H9 (cell line): ENCODE measurements around the gene KHK. TPM values are rescaled to one million over a fixed set of nuclear protein-coding genes. Genes with fewer than 3 reads are reported as not detected.

Experiments
- DNase-seq: peaks from one replicate; pipeline ENCODE4 v3.0.0-alpha.2; 2017
- H2AFZ ChIP-seq: one replicate; pipeline ENCODE4 v1.6.1; 2013; ENCODE audit warnings: mild to moderate bottlenecking, low read length, control low read depth, moderate library complexity
- H2AK5ac ChIP-seq: 2 replicates; pipeline ENCODE4 v1.6.1; 2013; ENCODE audit warnings: low read length, control low read depth, mixed read lengths; ENCODE audit not compliant: insufficient read length
- H2BK120ac ChIP-seq: one replicate; pipeline ENCODE4 v1.6.1; 2013; ENCODE audit warnings: low read depth, mild to moderate bottlenecking, low read length, control low read depth, inconsistent platforms; ENCODE audit not compliant: poor library complexity, severe bottlenecking
- H2BK12ac ChIP-seq: 2 replicates; pipeline ENCODE4 v1.6.1; 2013; ENCODE audit warnings: low read length, control low read depth, mixed read lengths, low read depth; ENCODE audit not compliant: insufficient read length
- H2BK15ac ChIP-seq: 2 replicates; pipeline ENCODE4 v1.6.1; 2013; ENCODE audit warnings: low read depth, low read length, control low read depth
- H2BK20ac ChIP-seq: one replicate; pipeline ENCODE4 v1.6.1; 2013; ENCODE audit warnings: low read depth, mild to moderate bottlenecking, low read length, control low read depth, inconsistent platforms; ENCODE audit not compliant: poor library complexity, severe bottlenecking
- H2BK5ac ChIP-seq: 2 replicates; pipeline ENCODE4 v1.6.1; 2013; ENCODE audit warnings: low read length, control low read depth, mixed read lengths; ENCODE audit not compliant: insufficient read length
- H3K14ac ChIP-seq: 2 replicates; pipeline ENCODE4 v1.6.1; 2013; ENCODE audit warnings: low read length, control low read depth; ENCODE audit not compliant: insufficient read depth
- H3K18ac ChIP-seq: 2 replicates; pipeline ENCODE4 v1.6.1; 2013; ENCODE audit warnings: low read depth, mild to moderate bottlenecking, mixed read lengths, low read length, control low read depth; ENCODE audit not compliant: insufficient read length
- H3K23ac ChIP-seq: 2 replicates; pipeline ENCODE4 v1.6.1; 2013; ENCODE audit warnings: low read length, control low read depth, mixed read lengths, low read depth; ENCODE audit not compliant: insufficient read length
- H3K23me2 ChIP-seq: 2 replicates; pipeline ENCODE4 v1.6.1; 2013; ENCODE audit warnings: low read depth, mild to moderate bottlenecking, mixed read lengths, low read length, control low read depth; ENCODE audit not compliant: insufficient read length, poor library complexity, severe bottlenecking
- H3K27ac ChIP-seq: 2 replicates; pipeline ENCODE4 v1.5.1; 2013; ENCODE audit warnings: low read length, control low read depth, mixed read lengths, low read depth; ENCODE audit not compliant: insufficient read length
- H3K27me3 ChIP-seq: 2 replicates; pipeline ENCODE4 v1.6.1; 2013; ENCODE audit warnings: low read length, control low read depth, inconsistent platforms; ENCODE audit not compliant: insufficient read depth
- H3K4ac ChIP-seq: 2 replicates; pipeline ENCODE4 v1.6.1; 2013; ENCODE audit warnings: low read depth, mild to moderate bottlenecking, control low read depth, inconsistent platforms, low read length, moderate library complexity
- H3K4me1 ChIP-seq: 2 replicates; pipeline ENCODE4 v1.6.1; 2013; ENCODE audit warnings: low read length, control low read depth, inconsistent platforms; ENCODE audit not compliant: insufficient read depth
- H3K4me2 ChIP-seq: 2 replicates; pipeline ENCODE4 v1.6.1; 2013; ENCODE audit warnings: low read length, control low read depth, mixed read lengths; ENCODE audit not compliant: insufficient read length, insufficient read depth
- H3K56ac ChIP-seq: 2 replicates; pipeline ENCODE4 v1.6.1; 2013; ENCODE audit warnings: low read depth, mild to moderate bottlenecking, mixed read lengths, low read length, control low read depth; ENCODE audit not compliant: insufficient read length
- H3K79me1 ChIP-seq: 2 replicates; pipeline ENCODE4 v1.6.1; 2013; ENCODE audit warnings: low read depth, mild to moderate bottlenecking, moderate library complexity, low read length, control low read depth, inconsistent platforms; ENCODE audit not compliant: insufficient read depth, poor library complexity, severe bottlenecking
- H3K79me2 ChIP-seq: 2 replicates; pipeline ENCODE4 v1.6.1; 2013; ENCODE audit warnings: low read length, control low read depth, inconsistent platforms; ENCODE audit not compliant: insufficient read depth
- H3K9ac ChIP-seq: 2 replicates; pipeline ENCODE4 v1.6.1; 2013; ENCODE audit warnings: low read length, control low read depth, mixed read lengths; ENCODE audit not compliant: insufficient read length; ENCODE audit errors: extremely low read depth
- H3K9me3 ChIP-seq: one replicate; pipeline ENCODE4 v1.6.1; 2013; ENCODE audit warnings: low read depth, low read length, inconsistent platforms; ENCODE audit not compliant: control insufficient read depth
- H3T11ph ChIP-seq: one replicate; pipeline ENCODE4 v1.6.1; 2013; ENCODE audit warnings: mild to moderate bottlenecking, low read length, control low read depth, inconsistent platforms
- H4K20me1 ChIP-seq: one replicate; pipeline ENCODE4 v1.6.1; 2013; ENCODE audit not compliant: control insufficient read depth, insufficient read length, insufficient read depth
- H4K5ac ChIP-seq: 2 replicates; pipeline ENCODE4 v1.6.1; 2013; ENCODE audit warnings: low read depth, mild to moderate bottlenecking, mixed read lengths, low read length, control low read depth; ENCODE audit not compliant: insufficient read length
- H4K8ac ChIP-seq: replicated peaks from 2 replicates; pipeline ENCODE4 v1.6.1; 2013; ENCODE audit warnings: low read length, control low read depth, mixed read lengths, low read depth; ENCODE audit not compliant: insufficient read length
- H4K91ac ChIP-seq: 2 replicates; pipeline ENCODE4 v1.6.1; 2013; ENCODE audit warnings: low read depth, mild to moderate bottlenecking, moderate library complexity, mixed read lengths, low read length, control low read depth; ENCODE audit not compliant: insufficient read length
- H3K27ac Mint-ChIP-seq, 3 experiments: 2 replicates in 2 of 3; 3 replicates in 1 of 3; pipeline ENCODE4 v1.8.0; 2020 to 2021; ENCODE audit warnings: mixed read lengths in 3 of 3, mild to moderate bottlenecking in 1 of 3, moderate library complexity in 1 of 3
- H3K27me3 Mint-ChIP-seq: 2 replicates; pipeline ENCODE4 v1.8.0; 2021; ENCODE audit warnings: low read depth, mild to moderate bottlenecking, moderate library complexity, mixed read lengths
- H3K36me3 Mint-ChIP-seq, 3 experiments: 2 replicates in 2 of 3; 3 replicates in 1 of 3; pipeline ENCODE4 v1.8.0; 2020 to 2021; ENCODE audit warnings: low read depth in 3 of 3, mixed read lengths in 3 of 3; ENCODE audit not compliant: insufficient read depth in 1 of 3
- H3K4me1 Mint-ChIP-seq, 2 experiments: 2 replicates each; pipeline ENCODE4 v1.8.0; 2020; ENCODE audit warnings: mixed read lengths in 2 of 2
- H3K4me3 Mint-ChIP-seq, 2 experiments: 2 replicates in 1 of 2; 3 replicates in 1 of 2; pipeline ENCODE4 v1.8.0; 2020 to 2021; ENCODE audit warnings: mild to moderate bottlenecking in 2 of 2, mixed read lengths in 2 of 2, moderate library complexity in 1 of 2
- H3K9me3 Mint-ChIP-seq, 2 experiments: 2 replicates in 1 of 2; 3 replicates in 1 of 2; pipeline ENCODE4 v1.8.0; 2020; ENCODE audit warnings: mild to moderate bottlenecking in 2 of 2, mixed read lengths in 2 of 2, moderate library complexity in 1 of 2
- CTCF ChIP-seq: fragments of 200-600 bp; sonication (generic); conservative IDR thresholded peaks from 3 replicates; pipeline ENCODE4 v1.8.0; 2021; ENCODE audit warnings: antibody characterized with exemption, mild to moderate bottlenecking
- WGBS: extraction: QIAGEN DNeasy Blood & Tissue Kit; methylation state at CpG from one replicate; pipeline ENCODE4 v1.1.7; 2013; ENCODE audit warnings: missing lambda C conversion rate, low lambda C conversion rate, mixed read lengths; ENCODE audit not compliant: insufficient read length; ENCODE audit errors: extremely low coverage; 5-methylcytosine and 5-hydroxymethylcytosine counted together
- total RNA-seq: library from RNA; stranded (reverse); gene quantifications from 2 replicates; pipeline ENCODE4 v1.2.1, GENCODE V29; 2021

The KHK gene
- total RNA-seq, 1 experiment from 2014 or later = 12.1 TPM

- Histone ChIP-seq H4K8ac (no peak overlapping the region), H3K4ac (no peak overlapping the region), H4K20me1 (no peaks in the 10 kb centered on the region), H4K5ac (no peak overlapping the region), H3K9me3 (no peaks in the 10 kb centered on the region), H3K23me2 (peaks cover 10% of the 10 kb centered on the region), H3K79me2 (no peaks in the 10 kb centered on the region), H3K9ac (peak overlapping the region; percentile 5), H3K18ac (peak overlapping the region; percentile 9), H3K27me3 (no peaks in the 10 kb centered on the region), H3K79me1 (no peaks in the 10 kb centered on the region), H2AK5ac (no peak overlapping the region), H3T11ph (no peak overlapping the region), H2AFZ (peak overlapping the region; percentile 51), H2BK12ac (no peak overlapping the region), H2BK15ac (no peak overlapping the region), H2BK20ac (no peak overlapping the region), H3K27ac (no peak overlapping the region), H2BK120ac (no peak overlapping the region), H3K14ac (peak overlapping the region; percentile 34; the same call in 1 of the 2 replicates), H4K91ac (no peak overlapping the region), H3K4me1 (peaks cover 4% of the 10 kb centered on the region; the same call in 1 of the 2 replicates), H3K23ac (no peak overlapping the region), H3K56ac (no peak overlapping the region), H3K4me2 (peak overlapping the region; percentile 59), H2BK5ac (no peak overlapping the region)
- no CpG with 5 or more reads among the region's 52 CpGs for WGBS
- TF ChIP-seq CTCF = no peak
- Mint-ChIP-seq H3K9me3 (peaks cover 7 to 16% of the 10 kb centered on the region in 2 experiments), H3K36me3 (peaks cover 14 to 17% (median 15%) of the 10 kb centered on the region in 3 experiments), H3K4me3 (peak overlapping the region; percentile 94 to 97), H3K4me1 (peaks cover 10 to 14% of the 10 kb centered on the region in 2 experiments), H3K27me3 (peaks cover 9% of the 10 kb centered on the region), H3K27ac (peak overlapping the region; percentile 27 to 85 (median 70); a peak in 5 of 7 replicates)
- DNase-seq = no peak
These were observed 36.9 kb upstream of the KHK start for GRCh38 chr2:27049422-27050280.
